NCI-H510A (cell line): ENCODE data around the gene PFAS.
A peak's percentile ranks its signal among the peaks of the same experiment; 100 is the strongest.
"Not testable (repeated sequence)": the region's sequence is repeated elsewhere in the genome, so short reads cannot be mapped to it uniquely, and the experiment has no call there.

Experiments
- DNase-seq: peaks from one replicate; lab custom pipeline; 2025; lab: John Stamatoyannopoulos, UW

The PFAS gene

DNA sequence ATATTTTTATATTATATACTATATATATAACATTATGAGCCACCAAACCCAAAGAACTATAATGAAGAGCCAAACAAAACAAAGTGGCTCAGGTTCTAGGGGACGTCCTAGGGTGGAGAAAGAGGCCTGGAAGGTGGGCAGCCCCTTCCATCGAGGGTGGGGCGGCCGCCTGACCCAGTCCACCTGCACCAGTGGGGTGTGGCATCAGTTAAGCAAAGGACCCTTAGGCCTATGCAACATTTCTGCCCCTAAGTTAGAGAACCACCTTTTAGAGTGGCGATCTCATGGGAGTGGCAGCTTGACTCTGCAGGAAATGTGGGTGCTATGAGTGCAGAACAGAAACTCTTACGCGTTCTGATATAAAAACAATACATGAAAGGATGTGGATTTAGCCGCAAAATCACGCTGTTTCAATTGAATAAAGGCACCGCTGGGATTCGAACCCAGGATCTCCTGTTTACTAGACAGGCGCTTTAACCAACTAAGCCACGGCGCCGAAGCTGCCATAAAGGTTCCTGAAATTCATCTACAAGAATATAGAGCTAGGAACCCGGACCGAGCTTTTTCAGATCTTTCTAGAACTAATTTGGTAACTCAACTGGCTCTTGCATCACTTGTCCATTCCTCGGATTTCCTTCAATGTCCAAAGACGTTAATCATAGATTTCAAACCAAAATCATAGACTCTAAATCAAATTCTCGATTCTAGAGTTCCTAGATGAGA lies 23.1 kb upstream of the PFAS start:
- DNase-seq, result peak; percentile 46

DNA sequence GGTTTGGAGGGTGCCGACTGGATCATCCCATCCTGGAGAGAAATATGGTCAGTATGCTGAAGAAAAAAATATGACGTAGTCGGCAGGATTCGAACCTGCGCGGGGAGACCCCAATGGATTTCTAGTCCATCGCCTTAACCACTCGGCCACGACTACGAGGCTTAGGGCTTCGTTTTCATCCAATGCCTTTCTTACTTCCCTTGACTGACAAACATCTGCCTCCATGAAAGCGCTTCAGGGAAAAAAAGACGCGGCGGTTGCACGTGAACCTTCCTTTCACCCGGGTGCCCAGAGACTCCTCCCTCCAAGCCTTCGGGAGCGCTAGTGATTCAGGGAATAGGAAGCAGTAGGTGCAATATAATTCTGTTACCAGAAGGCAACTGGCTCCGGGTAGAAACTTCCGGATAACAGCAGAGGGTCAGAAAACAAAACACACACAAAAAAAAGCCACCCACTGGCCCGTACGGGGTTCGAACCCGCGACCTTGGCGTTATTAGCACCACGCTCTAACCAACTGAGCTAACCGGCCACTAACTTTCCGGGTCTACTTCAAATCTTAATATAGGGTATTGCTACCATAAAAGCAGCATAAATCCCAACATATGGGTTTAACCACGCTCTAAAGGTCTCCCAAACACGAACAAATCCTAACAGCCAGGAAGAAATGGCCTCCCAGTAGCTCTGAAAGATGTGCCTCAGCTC lies 22.4 kb upstream of the PFAS start:
- peak; percentile 72 for DNase-seq

DNA sequence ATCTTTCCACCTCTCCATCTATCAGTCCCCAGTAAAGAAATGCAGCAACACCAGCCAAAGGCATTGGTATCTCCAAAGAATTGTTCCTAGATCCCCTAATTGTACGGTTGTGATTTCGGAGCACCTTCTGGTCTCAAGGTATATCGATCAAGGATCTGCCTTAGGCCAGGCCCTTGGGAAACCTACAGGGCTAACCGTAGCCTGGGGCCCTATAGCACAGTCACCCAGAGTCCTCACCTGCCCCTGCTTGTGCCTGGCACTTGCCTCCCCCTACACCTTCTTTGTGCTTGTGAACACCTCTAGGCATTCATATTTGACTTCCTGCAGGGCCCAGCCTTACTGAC lies 21.9 kb upstream of the PFAS start:
- no peak for DNase-seq

DNA sequence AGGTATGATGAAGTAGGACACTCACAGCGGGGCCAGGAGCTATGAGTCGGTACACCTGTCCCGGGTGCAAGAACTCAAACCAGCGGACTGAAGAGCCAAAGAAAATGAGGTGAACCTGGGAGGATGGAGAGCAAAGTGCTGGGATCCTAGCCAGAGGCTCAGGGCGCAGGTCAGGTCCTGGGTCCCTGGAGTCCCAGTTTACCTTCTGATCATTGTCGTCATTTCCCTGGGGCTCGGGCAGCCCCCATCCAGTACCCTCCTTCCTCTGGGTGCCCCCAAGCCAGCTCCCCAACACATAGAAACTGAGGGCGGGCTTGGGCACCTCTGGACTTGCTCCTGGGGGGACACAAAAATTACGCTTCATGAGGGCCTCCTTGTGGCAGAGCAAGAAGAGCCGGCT lies 17.4 kb upstream of the PFAS start:
- no peak for DNase-seq

DNA sequence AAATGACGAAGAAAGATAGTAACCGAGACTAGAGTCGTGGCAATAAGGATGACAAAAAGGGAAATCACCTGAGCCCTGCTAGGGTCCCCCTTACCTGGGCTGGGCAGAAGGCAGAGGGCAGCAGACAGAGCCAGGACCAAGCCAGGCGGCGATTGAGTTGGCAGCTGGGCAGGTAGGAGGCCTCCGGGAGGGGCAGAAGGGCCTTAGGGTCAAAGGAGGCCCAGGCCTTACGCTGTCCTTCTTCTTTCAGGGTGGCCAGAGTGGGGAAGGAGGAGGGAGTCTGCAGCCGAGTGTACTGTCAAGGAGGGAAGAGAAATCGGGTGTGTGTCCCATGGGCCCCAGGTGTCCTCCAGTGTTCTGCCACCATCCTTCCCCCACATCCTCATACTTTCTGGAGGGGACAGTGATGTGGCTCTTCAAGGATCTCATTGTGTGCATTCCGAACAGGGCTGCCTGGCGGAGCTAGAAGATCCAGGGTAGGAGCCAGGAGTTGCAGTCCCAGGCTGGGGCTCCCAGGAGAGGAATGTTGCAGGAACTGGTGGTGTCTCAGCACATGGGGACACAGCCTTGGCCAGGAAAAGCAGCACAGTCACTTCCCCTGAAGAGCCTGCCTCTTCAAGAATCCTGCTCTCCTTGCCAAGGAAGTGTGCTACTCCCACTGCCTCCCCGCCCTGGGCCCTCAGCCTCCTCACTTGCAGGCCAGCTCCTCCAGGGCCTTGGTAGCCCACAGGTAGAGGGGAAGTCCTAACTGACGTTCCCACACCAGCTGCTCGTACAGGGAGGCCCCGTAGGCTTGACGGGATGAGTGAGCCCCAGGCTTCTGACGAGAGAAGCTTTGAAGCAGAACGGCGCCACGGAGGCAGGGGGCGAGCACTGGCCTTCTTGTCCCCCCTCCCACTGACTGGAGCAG lies 14.5 kb upstream of the PFAS start:
- DNase-seq, result no peak

GRCh38 chr17:8235676-8236075 lies 13.4 kb upstream of the PFAS start:
- DNase-seq, result no peak

- peak; percentile 91 for DNase-seq
Observed at GRCh38 chr17:8237175-8237574, 11.9 kb upstream of the PFAS start.

- no peak for DNase-seq
Observed at GRCh38 chr17:8237886-8238285, 11.2 kb upstream of the PFAS start.

DNA sequence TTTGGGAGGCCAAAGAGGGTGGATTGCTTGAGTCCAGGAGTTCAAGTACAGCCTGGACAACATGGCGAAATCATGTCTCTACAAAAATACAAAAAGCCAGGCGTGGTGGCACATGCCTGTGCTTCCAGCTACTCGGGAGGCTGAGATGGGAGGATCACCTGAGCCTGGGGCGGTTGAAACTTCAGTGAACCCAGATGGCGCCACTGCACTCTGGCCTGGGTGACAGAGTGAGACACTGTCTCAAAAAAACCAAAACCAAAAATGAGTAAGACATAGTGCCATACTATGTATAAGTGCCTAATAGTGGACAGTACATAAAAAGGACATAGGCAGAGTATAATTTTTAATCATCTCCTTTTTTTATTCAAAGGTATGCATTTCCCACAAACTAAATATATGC lies 5.3 kb upstream of the PFAS start:
- no peak for DNase-seq

GRCh38 chr17:8244768-8245167 lies 4.3 kb upstream of the PFAS start:
- DNase-seq, result no peak

DNA sequence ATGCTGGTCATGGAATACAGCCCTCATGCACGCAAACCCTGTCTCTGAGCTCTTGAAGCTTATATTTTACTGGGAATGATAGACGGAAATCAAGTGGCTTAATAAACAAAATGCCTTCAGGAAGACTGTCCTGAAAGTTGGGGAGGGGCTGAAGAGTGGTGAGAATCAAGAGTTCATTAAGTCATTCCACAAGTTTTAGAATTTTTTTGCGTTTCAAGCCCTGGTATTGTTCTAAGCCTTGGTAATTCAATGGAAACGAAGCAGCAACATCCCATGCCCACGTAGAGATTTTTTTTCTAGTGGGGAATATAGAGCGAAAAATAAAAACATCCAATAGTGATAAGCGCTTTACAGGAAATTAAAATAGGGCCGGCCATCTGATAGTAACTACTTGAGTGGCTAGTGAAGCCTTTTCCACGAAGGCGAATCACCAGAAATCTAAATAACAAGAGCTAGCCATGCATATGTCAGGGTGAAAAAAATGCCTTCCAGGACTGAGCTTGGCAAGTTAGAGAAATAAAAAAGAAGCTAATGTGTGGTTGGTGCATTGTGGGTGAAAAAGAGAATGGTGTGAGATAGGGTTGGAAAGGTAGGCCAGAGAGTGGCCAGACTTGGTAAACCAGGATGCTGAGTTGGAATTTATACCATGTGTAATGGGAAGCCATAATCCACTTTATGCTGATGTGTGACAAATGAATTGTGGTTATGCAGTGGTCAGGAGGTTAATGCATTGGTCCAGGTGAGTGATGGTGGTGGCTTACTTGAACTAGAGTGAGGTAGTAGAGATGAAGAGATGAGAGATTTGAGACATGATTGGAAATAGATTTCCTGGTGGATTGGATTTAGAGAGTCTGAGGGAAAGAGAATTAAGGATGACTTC lies 772 bp downstream of the PFAS start:
- DNase-seq, result no peak

GRCh38 chr17:8251411-8251810 lies 2.3 kb downstream of the PFAS start:
- not testable (repeated sequence) for DNase-seq

- no peak for DNase-seq
Observed at GRCh38 chr17:8253801-8254200, 4.7 kb downstream of the PFAS start.

DNA sequence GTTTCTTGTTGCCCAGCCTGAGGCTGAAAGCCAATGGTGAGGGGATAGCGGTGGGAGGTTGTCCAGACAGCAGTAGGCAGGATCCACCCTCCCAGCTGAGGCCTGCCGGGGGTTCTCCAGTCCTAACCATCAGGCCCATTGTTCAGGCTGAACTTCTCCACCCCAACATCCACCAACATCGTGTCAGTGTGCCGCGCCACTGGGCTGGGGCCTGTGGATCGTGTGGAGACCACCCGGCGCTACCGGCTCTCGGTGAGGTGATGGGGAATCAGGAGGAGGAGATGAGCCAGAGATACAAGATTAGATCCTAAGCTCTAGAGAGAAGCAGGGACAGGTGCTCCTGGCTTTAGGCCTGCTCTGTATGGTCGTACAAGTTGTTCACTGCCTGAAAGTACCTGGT lies 5.8 kb downstream of the PFAS start:
- no peak for DNase-seq

- no peak for DNase-seq
Observed at GRCh38 chr17:8255499-8255898, 6.4 kb downstream of the PFAS start.

- DNase-seq, result no peak
Observed at GRCh38 chr17:8256291-8256690, 7.2 kb downstream of the PFAS start.

DNA sequence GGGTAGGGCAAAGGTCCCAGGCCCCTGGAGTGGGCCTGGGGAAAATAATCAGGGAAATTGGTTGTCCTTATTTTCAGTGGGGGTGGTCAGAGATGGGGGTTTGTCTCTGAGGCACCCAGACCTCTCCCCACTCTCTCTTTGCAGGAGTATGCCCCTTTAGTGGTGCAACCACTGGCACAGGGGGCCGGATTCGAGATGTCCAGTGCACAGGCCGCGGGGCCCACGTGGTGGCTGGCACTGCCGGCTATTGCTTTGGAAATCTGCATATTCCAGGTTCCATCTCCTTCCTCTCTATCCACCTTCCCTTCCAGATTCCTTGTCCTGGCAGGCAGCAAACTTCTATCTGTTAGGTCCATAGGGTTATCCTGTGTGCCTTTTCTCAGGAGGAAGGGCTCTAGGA lies 7.6 kb downstream of the PFAS start:
- no peak for DNase-seq

GRCh38 chr17:8257801-8258200 lies 8.7 kb downstream of the PFAS start:
- no peak for DNase-seq

DNA sequence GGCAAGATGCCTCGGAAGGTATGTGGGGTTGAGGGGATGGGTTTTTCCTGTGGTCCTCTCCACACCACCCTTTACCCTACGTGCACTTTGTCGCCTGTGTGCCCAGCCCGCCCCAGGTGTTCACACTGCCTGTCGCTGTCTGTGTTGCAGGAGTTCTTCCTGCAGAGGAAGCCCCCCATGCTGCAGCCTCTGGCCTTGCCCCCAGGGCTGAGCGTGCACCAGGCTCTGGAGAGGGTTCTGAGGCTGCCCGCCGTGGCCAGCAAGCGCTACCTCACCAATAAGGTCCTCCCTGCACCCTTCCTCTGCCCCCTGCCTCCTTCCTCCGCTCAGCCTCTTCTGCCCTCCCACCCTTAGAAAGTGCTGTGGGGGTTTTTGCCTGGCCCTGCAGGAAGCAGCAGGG lies 15.2 kb downstream of the PFAS start:
- DNase-seq, result no peak

GRCh38 chr17:8264836-8265542 lies 15.9 kb downstream of the PFAS start:
- no peak for DNase-seq
